B cell (primary cell): Measurements from ENCODE around the gene IGFN1.

Source experiments
- CTCF ChIP-seq: fragments of 200-600 bp; IDR thresholded peaks from one replicate; pipeline ENCODE4 v1.8.0; 2022; ENCODE audit warnings: antibody characterized with exemption, mild to moderate bottlenecking
- EZH2 ChIP-seq: IDR thresholded peaks from 2 replicates; pipeline ENCODE4 v1.6.1; 2012; ENCODE audit warnings: borderline replicate concordance, low read depth, mild to moderate bottlenecking, moderate library complexity, low read length; ENCODE audit not compliant: insufficient read depth, poor library complexity, severe bottlenecking

GRCh38 chr1:201224666-201225370 lies 34.2 kb downstream of the IGFN1 start:
- no peak for TF ChIP-seq CTCF
- no peak for TF ChIP-seq EZH2
